Measurements from ENCODE around the gene CDK14.

DNA sequence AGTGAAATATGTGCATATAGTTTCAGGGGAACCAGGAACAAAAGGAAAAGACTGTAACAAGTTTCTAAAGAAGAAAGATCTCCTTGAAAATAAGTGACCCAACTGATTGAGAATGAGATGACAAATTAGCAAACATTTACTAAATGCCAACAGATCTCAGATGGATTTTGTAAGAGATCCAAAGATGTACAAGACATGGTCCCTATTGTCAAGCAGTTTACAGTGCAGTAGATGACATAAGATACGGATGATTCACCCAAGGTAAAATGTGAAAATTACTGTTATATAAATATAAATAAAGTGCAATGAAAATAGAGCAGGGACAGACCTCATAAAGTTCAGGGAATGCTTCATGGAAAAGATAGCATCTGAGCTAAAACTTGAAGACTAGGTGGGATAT, 546.6 kb downstream of the CDK14 start:
- no peak for TF ChIP-seq POLR2A (IDR thresholded peaks at IDR 0.05)
- TF ChIP-seq, protein P1, sequence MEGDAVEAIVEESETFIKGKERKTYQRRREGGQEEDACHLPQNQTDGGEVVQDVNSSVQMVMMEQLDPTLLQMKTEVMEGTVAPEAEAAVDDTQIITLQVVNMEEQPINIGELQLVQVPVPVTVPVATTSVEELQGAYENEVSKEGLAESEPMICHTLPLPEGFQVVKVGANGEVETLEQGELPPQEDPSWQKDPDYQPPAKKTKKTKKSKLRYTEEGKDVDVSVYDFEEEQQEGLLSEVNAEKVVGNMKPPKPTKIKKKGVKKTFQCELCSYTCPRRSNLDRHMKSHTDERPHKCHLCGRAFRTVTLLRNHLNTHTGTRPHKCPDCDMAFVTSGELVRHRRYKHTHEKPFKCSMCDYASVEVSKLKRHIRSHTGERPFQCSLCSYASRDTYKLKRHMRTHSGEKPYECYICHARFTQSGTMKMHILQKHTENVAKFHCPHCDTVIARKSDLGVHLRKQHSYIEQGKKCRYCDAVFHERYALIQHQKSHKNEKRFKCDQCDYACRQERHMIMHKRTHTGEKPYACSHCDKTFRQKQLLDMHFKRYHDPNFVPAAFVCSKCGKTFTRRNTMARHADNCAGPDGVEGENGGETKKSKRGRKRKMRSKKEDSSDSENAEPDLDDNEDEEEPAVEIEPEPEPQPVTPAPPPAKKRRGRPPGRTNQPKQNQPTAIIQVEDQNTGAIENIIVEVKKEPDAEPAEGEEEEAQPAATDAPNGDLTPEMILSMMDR (IDR thresholded peaks at IDR 0.05): no peak

All from esophagus squamous epithelium (tissue), 4 donors.